ENCODE data around the gene ITGB5.

GRCh38 chr3:124777762-124778470, 109.2 kb downstream of the ITGB5 start:
- TF ChIP-seq, protein P1, sequence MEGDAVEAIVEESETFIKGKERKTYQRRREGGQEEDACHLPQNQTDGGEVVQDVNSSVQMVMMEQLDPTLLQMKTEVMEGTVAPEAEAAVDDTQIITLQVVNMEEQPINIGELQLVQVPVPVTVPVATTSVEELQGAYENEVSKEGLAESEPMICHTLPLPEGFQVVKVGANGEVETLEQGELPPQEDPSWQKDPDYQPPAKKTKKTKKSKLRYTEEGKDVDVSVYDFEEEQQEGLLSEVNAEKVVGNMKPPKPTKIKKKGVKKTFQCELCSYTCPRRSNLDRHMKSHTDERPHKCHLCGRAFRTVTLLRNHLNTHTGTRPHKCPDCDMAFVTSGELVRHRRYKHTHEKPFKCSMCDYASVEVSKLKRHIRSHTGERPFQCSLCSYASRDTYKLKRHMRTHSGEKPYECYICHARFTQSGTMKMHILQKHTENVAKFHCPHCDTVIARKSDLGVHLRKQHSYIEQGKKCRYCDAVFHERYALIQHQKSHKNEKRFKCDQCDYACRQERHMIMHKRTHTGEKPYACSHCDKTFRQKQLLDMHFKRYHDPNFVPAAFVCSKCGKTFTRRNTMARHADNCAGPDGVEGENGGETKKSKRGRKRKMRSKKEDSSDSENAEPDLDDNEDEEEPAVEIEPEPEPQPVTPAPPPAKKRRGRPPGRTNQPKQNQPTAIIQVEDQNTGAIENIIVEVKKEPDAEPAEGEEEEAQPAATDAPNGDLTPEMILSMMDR (conservative IDR thresholded peaks at IDR 0.05 in 1 of 2, IDR thresholded peaks at IDR 0.05 in 1 of 2; ENCODE audit: low read depth in 1 of 2, low read length in 2 of 2) = no peak
- TF ChIP-seq EZH2 (IDR thresholded peaks at IDR 0.05; ENCODE audit: low read length, missing control alignments) = no peak

All from fibroblast of lung (primary cell).